Keratinocyte (primary cell): ENCODE results near the gene WNT7B. TPM values are rescaled to one million over a fixed set of nuclear protein-coding genes. Genes with fewer than 3 reads are reported as not detected.
A peak's percentile ranks its signal among the peaks of the same experiment; 100 is the strongest.

Experiments
- DNase-seq: peaks from one replicate; pipeline ENCODE4 v3.0.0-alpha.2; 2011; ENCODE audit warnings: low read depth, missing footprints, low spot score
- FAIRE-seq: peaks from 2 replicates; lab custom pipeline; 2011; peaks lifted over from hg19 to GRCh38; lab: Jason Lieb, UNC
- H2AFZ ChIP-seq: 2 replicates; pipeline ENCODE4 v1.6.0; 2012; ENCODE audit warnings: low read length, control low read depth, inconsistent platforms; ENCODE audit not compliant: control insufficient read depth
- H3K27ac ChIP-seq: 2 replicates; pipeline ENCODE4 v1.5.1; 2011; ENCODE audit warnings: low read length; ENCODE audit not compliant: control insufficient read depth, insufficient read depth
- H3K27me3 ChIP-seq: 3 replicates; pipeline ENCODE4 v1.6.0; 2011; ENCODE audit warnings: low read length; ENCODE audit not compliant: control insufficient read depth, insufficient read depth; ENCODE audit errors: extremely low read depth
- H3K36me3 ChIP-seq, 2 experiments: 2 replicates in 1 of 2; 3 replicates in 1 of 2; pipeline ENCODE4 v1.5.1; 2011; ENCODE audit warnings: low read length in 2 of 2, mild to moderate bottlenecking in 1 of 2; ENCODE audit not compliant: control insufficient read depth in 2 of 2, insufficient read depth in 2 of 2; ENCODE audit errors: extremely low read depth in 1 of 2
- H3K4me1 ChIP-seq: 3 replicates; pipeline ENCODE4 v1.5.1; 2011; ENCODE audit warnings: low read length; ENCODE audit not compliant: control insufficient read depth, insufficient read depth; ENCODE audit errors: extremely low read depth
- H3K4me2 ChIP-seq: 3 replicates; pipeline ENCODE4 v1.6.0; 2011; ENCODE audit warnings: low read depth, low read length; ENCODE audit not compliant: control insufficient read depth, insufficient read depth; ENCODE audit errors: extremely low read depth
- H3K4me3 ChIP-seq, 3 experiments: fragments of 200-600 bp in 1 of 3; sonication (generic) in 1 of 3; 2 replicates in 2 of 3; 3 replicates in 1 of 3; pipeline ENCODE4 v1.5.1; 2011 to 2016; ENCODE audit warnings: low read length in 3 of 3, mild to moderate bottlenecking in 3 of 3, control low read depth in 2 of 3, inconsistent platforms in 1 of 3, low read depth in 1 of 3, mixed read lengths in 1 of 3, mixed run types in 1 of 3, moderate library complexity in 1 of 3; ENCODE audit not compliant: control insufficient read depth in 2 of 3, insufficient read depth in 2 of 3; ENCODE audit errors: extremely low read depth in 1 of 3
- H3K79me2 ChIP-seq: 2 replicates; pipeline ENCODE4 v1.6.0; 2012; ENCODE audit warnings: low read length; ENCODE audit not compliant: control insufficient read depth, insufficient read depth
- H3K9ac ChIP-seq: 3 replicates; pipeline ENCODE4 v1.6.0; 2011; ENCODE audit warnings: low read length; ENCODE audit not compliant: control insufficient read depth, insufficient read depth; ENCODE audit errors: extremely low read depth
- H3K9me1 ChIP-seq: 3 replicates; pipeline ENCODE4 v1.6.0; 2011; ENCODE audit warnings: low read length; ENCODE audit not compliant: control insufficient read depth, insufficient read depth; ENCODE audit errors: extremely low read depth
- H3K9me3 ChIP-seq: 2 replicates; pipeline ENCODE4 v1.5.1; 2012; ENCODE audit warnings: low read depth, low read length; ENCODE audit not compliant: control insufficient read depth
- H4K20me1 ChIP-seq: 3 replicates; pipeline ENCODE4 v1.6.0; 2011; ENCODE audit warnings: low read length; ENCODE audit not compliant: control insufficient read depth, insufficient read depth; ENCODE audit errors: extremely low read depth
- CTCF ChIP-seq, 3 experiments: IDR thresholded peaks in 1 of 3; conservative IDR thresholded peaks in 1 of 3; optimal IDR thresholded peaks in 1 of 3; 2 replicates in 2 of 3; 3 replicates in 1 of 3; pipeline versions ENCODE3 to v1.5.1; 2011; ENCODE audit warnings: low read length in 3 of 3, mild to moderate bottlenecking in 3 of 3, moderate library complexity in 2 of 3, control low read depth in 1 of 3, inconsistent platforms in 1 of 3; ENCODE audit not compliant: insufficient read depth in 2 of 3; ENCODE audit errors: extremely low read depth in 1 of 3
- EZH2 ChIP-seq: IDR thresholded peaks from one replicate; pipeline ENCODE4 v1.6.1; 2012; ENCODE audit warnings: inconsistent platforms, mild to moderate bottlenecking, low read length, moderate library complexity
- dilution Hi-C: fragments of 300-500 bp; cut with MboI; formaldehyde crosslinking; loops from one replicate; pipeline ENCODE4 v1.7.0; 2020; ENCODE audit warnings: low sequenced_read_pairs; ENCODE audit not compliant: extremely low pct_ligation_motif_present
- polyA plus RNA-seq, 5 experiments: library from polyadenylated mRNA; depleted of rRNA in 3 of 5; stranded (reverse) in 3 of 5; stranded (forward) in 1 of 5; unstranded in 1 of 5; fragments of >200 nt; gene quantifications; 1 replicate in 1 of 5; 2 replicates in 3 of 5; 3 replicates in 1 of 5; pipeline versions ENCODE4 v1.2.1 to v1.2.3, GENCODE V29; 2011 to 2012; ENCODE audit warnings: missing spikeins in 2 of 5, low read depth in 1 of 5, low replicate concordance in 1 of 5

WNT7B gene
- polyA plus RNA-seq, 1 donor (not counting 4 experiments of a cell fraction or from before 2014, with no cell fraction given), result 1.7 TPM

DNA sequence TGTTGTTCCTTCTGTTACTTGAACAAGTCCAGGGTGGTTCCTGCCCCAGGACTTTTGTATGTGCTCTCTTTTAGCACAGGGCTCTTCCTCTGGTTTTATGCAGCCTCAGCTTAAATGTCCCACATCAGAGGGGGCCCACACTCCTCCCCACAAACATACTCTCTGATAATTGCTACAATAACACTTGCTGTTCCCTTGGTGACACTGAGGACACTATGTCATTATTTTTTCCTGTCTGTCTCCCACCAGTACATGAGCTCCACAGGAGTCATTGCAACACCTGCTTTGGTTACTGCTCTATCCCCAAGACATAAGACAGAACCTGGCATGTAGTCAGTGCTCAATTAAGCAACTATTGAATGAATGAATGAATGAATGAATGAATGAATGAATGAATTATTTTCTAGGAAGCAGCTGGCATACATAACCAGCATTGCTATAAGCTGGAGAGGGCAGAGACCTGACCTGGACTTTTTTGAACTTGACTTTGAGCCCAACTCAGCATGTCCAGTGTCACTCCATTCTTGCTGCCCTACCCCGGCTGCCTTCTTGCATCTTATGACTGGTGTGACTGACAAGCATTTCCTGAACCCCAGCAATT lies 7.5 kb upstream of the WNT7B start:
- no peak overlapping the region for H2AFZ ChIP-seq
- TF ChIP-seq CTCF (optimal IDR thresholded peaks at IDR 0.05 in 1 of 3, IDR thresholded peaks at IDR 0.05 in 1 of 3, conservative IDR thresholded peaks at IDR 0.05 in 1 of 3; ENCODE audit: extremely low read depth in 1 of 3, insufficient read depth in 2 of 3, low read length in 3 of 3) (no peak), EZH2 (no peak)
- no peak for FAIRE-seq
- H3K79me2 ChIP-seq, result no peaks in the 10 kb centered on the region
- no peak overlapping the region for H3K9ac ChIP-seq
- H3K27me3 ChIP-seq, result peaks cover 5% of the 10 kb centered on the region
- no peak for DNase-seq
- dilution Hi-C loops, result no loop called here
- no peaks in the 10 kb centered on the region for H4K20me1 ChIP-seq
- no peak overlapping the region for H3K4me2 ChIP-seq
- H3K36me3 ChIP-seq, result no peaks in the 10 kb centered on the region
- H3K9me3 ChIP-seq, result peaks cover 14% of the 10 kb centered on the region
- no peak overlapping the region for H3K27ac ChIP-seq
- peaks cover 1% of the 10 kb centered on the region for H3K4me1 ChIP-seq
- peaks cover 2% of the 10 kb centered on the region for H3K9me1 ChIP-seq
- no peak overlapping the region for H3K4me3 ChIP-seq

DNA sequence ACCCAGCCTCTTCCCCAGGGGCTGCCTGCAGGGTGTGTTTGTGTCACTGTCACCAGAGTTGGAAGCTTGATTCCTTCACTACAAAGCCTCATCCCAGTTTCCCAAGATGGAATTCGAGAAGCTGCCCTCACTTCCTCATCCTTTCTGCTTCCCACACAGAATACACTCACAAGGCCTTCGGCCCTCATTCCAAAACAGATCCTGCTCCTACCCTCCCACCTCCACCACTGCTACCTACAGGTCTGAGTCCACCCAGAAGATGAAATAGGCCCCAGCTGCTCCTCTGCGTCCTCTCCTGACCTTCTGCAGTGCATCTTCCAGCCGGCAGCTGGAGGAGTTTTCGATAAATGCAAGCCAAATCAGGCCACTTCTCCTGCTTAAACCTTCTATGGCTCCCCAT lies 6.8 kb upstream of the WNT7B start:
- dilution Hi-C loops, result no loop called here
- Histone ChIP-seq H3K27me3 (peaks cover 5% of the 10 kb centered on the region), H3K4me2 (no peak overlapping the region), H3K4me1 (peaks cover 5% of the 10 kb centered on the region), H3K4me3 (no peak overlapping the region), H2AFZ (no peak overlapping the region), H3K36me3 (no peaks in the 10 kb centered on the region), H3K9me1 (peaks cover 2% of the 10 kb centered on the region), H3K9me3 (peaks cover 14% of the 10 kb centered on the region), H3K27ac (no peak overlapping the region), H3K9ac (no peak overlapping the region), H4K20me1 (no peaks in the 10 kb centered on the region), H3K79me2 (no peaks in the 10 kb centered on the region)
- FAIRE-seq (no peak), DNase-seq (no peak)
- no peak for TF ChIP-seq EZH2

GRCh38 chr22:45980761-45981160 lies 3.8 kb upstream of the WNT7B start:
- Histone ChIP-seq H3K27me3 (peaks cover 10% of the 10 kb centered on the region), H4K20me1 (no peaks in the 10 kb centered on the region), H3K9me1 (peaks cover 2% of the 10 kb centered on the region), H2AFZ (no peak overlapping the region), H3K27ac (no peak overlapping the region), H3K9me3 (peaks cover 8% of the 10 kb centered on the region), H3K79me2 (no peaks in the 10 kb centered on the region), H3K4me2 (no peak overlapping the region), H3K4me1 (peaks cover 16% of the 10 kb centered on the region), H3K36me3 (no peaks in the 10 kb centered on the region), H3K9ac (no peak overlapping the region), H3K4me3 (no peak overlapping the region)
- peak; percentile 41 for FAIRE-seq
- dilution Hi-C loops, result no loop called here
- DNase-seq, result no peak
- TF ChIP-seq EZH2 (no peak), CTCF (optimal IDR thresholded peaks at IDR 0.05 in 1 of 3, IDR thresholded peaks at IDR 0.05 in 1 of 3, conservative IDR thresholded peaks at IDR 0.05 in 1 of 3; ENCODE audit: extremely low read depth in 1 of 3, insufficient read depth in 2 of 3, low read length in 3 of 3) (no peak)
